ENCODE data around the gene TPSAB1. TPM values are rescaled to one million over a fixed set of nuclear protein-coding genes. Genes with fewer than 3 reads are reported as not detected.

TPSAB1 gene
- total RNA-seq, 1 experiment from 2014 or later = not detected

GRCh38 chr16:1258225-1258600, 17.7 kb downstream of the TPSAB1 start:
- no peaks in the 10 kb centered on the region for H3K9me3 Mint-ChIP-seq (ENCODE audit: low read depth, unreplicated experiment)

DNA sequence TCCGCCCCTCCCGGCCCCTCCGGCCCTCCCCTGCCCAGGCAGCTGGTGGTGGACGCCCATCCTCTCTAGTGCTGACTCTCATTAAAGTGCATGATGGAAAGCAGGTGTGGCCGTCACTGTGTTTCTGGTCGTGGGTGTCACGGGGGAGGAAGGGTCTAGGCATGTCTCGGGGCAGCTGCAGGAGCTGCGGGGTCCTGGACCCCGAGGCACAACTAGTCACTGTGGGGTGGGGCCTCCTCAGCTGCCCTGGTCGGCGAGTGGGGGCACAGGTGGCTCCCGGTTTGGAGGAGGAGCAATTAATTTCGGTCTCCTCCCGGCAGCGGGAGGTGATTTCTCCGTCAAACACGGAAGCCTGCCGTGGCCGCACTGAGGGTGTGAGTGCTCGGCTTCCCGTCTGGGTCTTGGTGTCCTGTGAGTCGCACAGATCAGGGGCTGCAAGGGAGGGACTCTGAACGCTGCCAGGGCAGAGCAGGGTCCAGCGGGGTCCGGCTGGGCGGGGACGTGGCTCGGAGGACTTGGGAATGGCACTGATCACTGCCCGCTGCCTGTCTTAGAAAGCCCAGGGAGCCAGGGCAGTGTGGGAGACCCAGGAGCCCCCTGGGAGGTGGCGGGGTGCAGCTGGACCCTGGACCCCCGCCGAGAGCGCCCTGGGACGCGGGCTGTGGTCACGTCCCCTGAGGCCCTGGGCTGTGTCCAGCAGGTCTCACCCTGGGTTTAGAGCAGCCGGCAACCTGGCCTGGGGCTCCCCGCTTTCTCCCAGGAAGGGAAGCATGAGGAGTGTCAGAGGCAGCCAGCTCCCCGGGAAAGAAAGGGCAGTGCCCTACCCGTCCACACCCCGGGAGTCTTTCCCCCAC, 18.6 kb downstream of the TPSAB1 start:
- Mint-ChIP-seq H3K4me1 (ENCODE audit: low read depth, unreplicated experiment) (peaks cover 10% of the 10 kb centered on the region), H3K36me3 (ENCODE audit: insufficient read depth, unreplicated experiment) (peaks cover 12% of the 10 kb centered on the region), H3K27me3 (ENCODE audit: unreplicated experiment) (peaks cover 86% of the 10 kb centered on the region), H3K9me3 (ENCODE audit: low read depth, unreplicated experiment) (no peaks in the 10 kb centered on the region), H3K27ac (ENCODE audit: unreplicated experiment) (peak overlapping the region; percentile 16), H3K4me3 (ENCODE audit: low read depth, unreplicated experiment) (peak overlapping the region; percentile 62)
- DNase-seq = peak; percentile 50
- TF ChIP-seq, protein P1, sequence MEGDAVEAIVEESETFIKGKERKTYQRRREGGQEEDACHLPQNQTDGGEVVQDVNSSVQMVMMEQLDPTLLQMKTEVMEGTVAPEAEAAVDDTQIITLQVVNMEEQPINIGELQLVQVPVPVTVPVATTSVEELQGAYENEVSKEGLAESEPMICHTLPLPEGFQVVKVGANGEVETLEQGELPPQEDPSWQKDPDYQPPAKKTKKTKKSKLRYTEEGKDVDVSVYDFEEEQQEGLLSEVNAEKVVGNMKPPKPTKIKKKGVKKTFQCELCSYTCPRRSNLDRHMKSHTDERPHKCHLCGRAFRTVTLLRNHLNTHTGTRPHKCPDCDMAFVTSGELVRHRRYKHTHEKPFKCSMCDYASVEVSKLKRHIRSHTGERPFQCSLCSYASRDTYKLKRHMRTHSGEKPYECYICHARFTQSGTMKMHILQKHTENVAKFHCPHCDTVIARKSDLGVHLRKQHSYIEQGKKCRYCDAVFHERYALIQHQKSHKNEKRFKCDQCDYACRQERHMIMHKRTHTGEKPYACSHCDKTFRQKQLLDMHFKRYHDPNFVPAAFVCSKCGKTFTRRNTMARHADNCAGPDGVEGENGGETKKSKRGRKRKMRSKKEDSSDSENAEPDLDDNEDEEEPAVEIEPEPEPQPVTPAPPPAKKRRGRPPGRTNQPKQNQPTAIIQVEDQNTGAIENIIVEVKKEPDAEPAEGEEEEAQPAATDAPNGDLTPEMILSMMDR (IDR thresholded peaks at IDR 0.05; ENCODE audit: unreplicated experiment) = no peak
- BruUV-seq (replicated peaks) = no TSS peak
- intact Hi-C loops (cut with micrococcal nuclease; ENCODE audit: unreplicated experiment) = no loop called here
- CTCF ChIA-PET = interaction anchor here (0.6 kb wide), 1 partner anchor 249 kb away, joined by 7 read pairs; no protein-coding TSS in a partner anchor

More at GRCh38 chr16:1258225-1258600, 17.7 kb downstream of the TPSAB1 start:
- TF ChIP-seq, protein P1 (IDR thresholded peaks at IDR 0.05; ENCODE audit: unreplicated experiment) = no peak
- DNase-seq = peak; percentile 49
- H3K4me1 Mint-ChIP-seq (ENCODE audit: low read depth, unreplicated experiment) = peaks cover 10% of the 10 kb centered on the region
- peak overlapping the region; percentile 62 for H3K4me3 Mint-ChIP-seq (ENCODE audit: low read depth, unreplicated experiment)
- no TSS peak for BruUV-seq (replicated peaks)
- H3K27ac Mint-ChIP-seq (ENCODE audit: unreplicated experiment) = no peak overlapping the region
- intact Hi-C loops (cut with micrococcal nuclease; ENCODE audit: unreplicated experiment) = no loop called here
- H3K27me3 Mint-ChIP-seq (ENCODE audit: unreplicated experiment) = peaks cover 77% of the 10 kb centered on the region
- CTCF ChIA-PET = no interaction called here
- peaks cover 12% of the 10 kb centered on the region for H3K36me3 Mint-ChIP-seq (ENCODE audit: insufficient read depth, unreplicated experiment)

GRCh38 chr16:1259760-1260068, 19.2 kb downstream of the TPSAB1 start:
- intact Hi-C loops (cut with micrococcal nuclease; ENCODE audit: unreplicated experiment) = no loop called here
- CTCF ChIA-PET = interaction anchor here (0.6 kb wide), 1 partner anchor 250 kb away, joined by 7 read pairs; no protein-coding TSS in a partner anchor
- BruUV-seq (replicated peaks) = no TSS peak
- Mint-ChIP-seq H3K4me3 (ENCODE audit: low read depth, unreplicated experiment) (no peak overlapping the region), H3K27ac (ENCODE audit: unreplicated experiment) (no peak overlapping the region), H3K9me3 (ENCODE audit: low read depth, unreplicated experiment) (peaks cover 4% of the 10 kb centered on the region), H3K27me3 (ENCODE audit: unreplicated experiment) (peaks cover 92% of the 10 kb centered on the region), H3K4me1 (ENCODE audit: low read depth, unreplicated experiment) (peaks cover 10% of the 10 kb centered on the region), H3K36me3 (ENCODE audit: insufficient read depth, unreplicated experiment) (peaks cover 12% of the 10 kb centered on the region)
- no peak for DNase-seq
- TF ChIP-seq, protein P1 (IDR thresholded peaks at IDR 0.05; ENCODE audit: unreplicated experiment) = no peak

GRCh38 chr16:1260101-1260680, 19.7 kb downstream of the TPSAB1 start:
- peaks cover 10% of the 10 kb centered on the region for H3K4me1 Mint-ChIP-seq (ENCODE audit: low read depth, unreplicated experiment)

More at GRCh38 chr16:1260101-1260680, 19.7 kb downstream of the TPSAB1 start:
- Mint-ChIP-seq H3K36me3 (ENCODE audit: insufficient read depth, unreplicated experiment) (peaks cover 12% of the 10 kb centered on the region), H3K4me3 (ENCODE audit: low read depth, unreplicated experiment) (no peak overlapping the region), H3K27me3 (ENCODE audit: unreplicated experiment) (peaks cover 94% of the 10 kb centered on the region), H3K9me3 (ENCODE audit: low read depth, unreplicated experiment) (peaks cover 4% of the 10 kb centered on the region), H3K27ac (ENCODE audit: unreplicated experiment) (no peak overlapping the region)
- no TSS peak for BruUV-seq (replicated peaks)
- intact Hi-C loops (cut with micrococcal nuclease; ENCODE audit: unreplicated experiment) = no loop called here
- TF ChIP-seq, protein P1 (IDR thresholded peaks at IDR 0.05; ENCODE audit: unreplicated experiment) = no peak
- CTCF ChIA-PET = interaction anchor here (0.6 kb wide), 1 partner anchor 250 kb away, joined by 7 read pairs; no protein-coding TSS in a partner anchor
- DNase-seq = no peak

Data from Calu3 (cell line).